Keratinocyte (primary cell): Measurements from ENCODE around the gene PAPPA. TPM values are rescaled to one million over a fixed set of nuclear protein-coding genes. Genes with fewer than 3 reads are reported as not detected.

Experiments
- DNase-seq: peaks from one replicate; pipeline ENCODE4 v3.0.0-alpha.2; 2011; ENCODE audit warnings: low read depth, missing footprints, low spot score
- FAIRE-seq: peaks from 2 replicates; lab custom pipeline; 2011; peaks lifted over from hg19 to GRCh38; lab: Jason Lieb, UNC
- H2AFZ ChIP-seq: 2 replicates; pipeline ENCODE4 v1.6.0; 2012; ENCODE audit warnings: low read length, control low read depth, inconsistent platforms; ENCODE audit not compliant: control insufficient read depth
- H3K27ac ChIP-seq: 2 replicates; pipeline ENCODE4 v1.5.1; 2011; ENCODE audit warnings: low read length; ENCODE audit not compliant: control insufficient read depth, insufficient read depth
- H3K27me3 ChIP-seq: 3 replicates; pipeline ENCODE4 v1.6.0; 2011; ENCODE audit warnings: low read length; ENCODE audit not compliant: control insufficient read depth, insufficient read depth; ENCODE audit errors: extremely low read depth
- H3K36me3 ChIP-seq, 2 experiments: 2 replicates in 1 of 2; 3 replicates in 1 of 2; pipeline ENCODE4 v1.5.1; 2011; ENCODE audit warnings: low read length in 2 of 2, mild to moderate bottlenecking in 1 of 2; ENCODE audit not compliant: control insufficient read depth in 2 of 2, insufficient read depth in 2 of 2; ENCODE audit errors: extremely low read depth in 1 of 2
- H3K4me1 ChIP-seq: 3 replicates; pipeline ENCODE4 v1.5.1; 2011; ENCODE audit warnings: low read length; ENCODE audit not compliant: control insufficient read depth, insufficient read depth; ENCODE audit errors: extremely low read depth
- H3K4me2 ChIP-seq: 3 replicates; pipeline ENCODE4 v1.6.0; 2011; ENCODE audit warnings: low read depth, low read length; ENCODE audit not compliant: control insufficient read depth, insufficient read depth; ENCODE audit errors: extremely low read depth
- H3K4me3 ChIP-seq, 3 experiments: fragments of 200-600 bp in 1 of 3; sonication (generic) in 1 of 3; 2 replicates in 2 of 3; 3 replicates in 1 of 3; pipeline ENCODE4 v1.5.1; 2011 to 2016; ENCODE audit warnings: low read length in 3 of 3, mild to moderate bottlenecking in 3 of 3, control low read depth in 2 of 3, inconsistent platforms in 1 of 3, low read depth in 1 of 3, mixed read lengths in 1 of 3, mixed run types in 1 of 3, moderate library complexity in 1 of 3; ENCODE audit not compliant: control insufficient read depth in 2 of 3, insufficient read depth in 2 of 3; ENCODE audit errors: extremely low read depth in 1 of 3
- H3K79me2 ChIP-seq: 2 replicates; pipeline ENCODE4 v1.6.0; 2012; ENCODE audit warnings: low read length; ENCODE audit not compliant: control insufficient read depth, insufficient read depth
- H3K9ac ChIP-seq: 3 replicates; pipeline ENCODE4 v1.6.0; 2011; ENCODE audit warnings: low read length; ENCODE audit not compliant: control insufficient read depth, insufficient read depth; ENCODE audit errors: extremely low read depth
- H3K9me1 ChIP-seq: 3 replicates; pipeline ENCODE4 v1.6.0; 2011; ENCODE audit warnings: low read length; ENCODE audit not compliant: control insufficient read depth, insufficient read depth; ENCODE audit errors: extremely low read depth
- H3K9me3 ChIP-seq: 2 replicates; pipeline ENCODE4 v1.5.1; 2012; ENCODE audit warnings: low read depth, low read length; ENCODE audit not compliant: control insufficient read depth
- H4K20me1 ChIP-seq: 3 replicates; pipeline ENCODE4 v1.6.0; 2011; ENCODE audit warnings: low read length; ENCODE audit not compliant: control insufficient read depth, insufficient read depth; ENCODE audit errors: extremely low read depth
- EZH2 ChIP-seq: IDR thresholded peaks from one replicate; pipeline ENCODE4 v1.6.1; 2012; ENCODE audit warnings: inconsistent platforms, mild to moderate bottlenecking, low read length, moderate library complexity
- dilution Hi-C: fragments of 300-500 bp; cut with MboI; formaldehyde crosslinking; loops from one replicate; pipeline ENCODE4 v1.7.0; 2020; ENCODE audit warnings: low sequenced_read_pairs; ENCODE audit not compliant: extremely low pct_ligation_motif_present
- polyA plus RNA-seq, 5 experiments: library from polyadenylated mRNA; depleted of rRNA in 3 of 5; stranded (reverse) in 3 of 5; stranded (forward) in 1 of 5; unstranded in 1 of 5; fragments of >200 nt; gene quantifications; 1 replicate in 1 of 5; 2 replicates in 3 of 5; 3 replicates in 1 of 5; pipeline versions ENCODE4 v1.2.1 to v1.2.3, GENCODE V29; 2011 to 2012; ENCODE audit warnings: missing spikeins in 2 of 5, low read depth in 1 of 5, low replicate concordance in 1 of 5
- TF ChIP-seq, protein P1 (sequence below), 3 experiments: IDR thresholded peaks in 1 of 3; conservative IDR thresholded peaks in 1 of 3; optimal IDR thresholded peaks in 1 of 3; 2 replicates in 2 of 3; 3 replicates in 1 of 3; pipeline versions ENCODE3 to v1.5.1; 2011; ENCODE audit warnings: low read length in 3 of 3, mild to moderate bottlenecking in 3 of 3, moderate library complexity in 2 of 3, control low read depth in 1 of 3, inconsistent platforms in 1 of 3; ENCODE audit not compliant: insufficient read depth in 2 of 3; ENCODE audit errors: extremely low read depth in 1 of 3

PAPPA gene
- polyA plus RNA-seq, 1 donor (not counting 4 experiments of a cell fraction or from before 2014, with no cell fraction given): 0.77 TPM

DNA sequence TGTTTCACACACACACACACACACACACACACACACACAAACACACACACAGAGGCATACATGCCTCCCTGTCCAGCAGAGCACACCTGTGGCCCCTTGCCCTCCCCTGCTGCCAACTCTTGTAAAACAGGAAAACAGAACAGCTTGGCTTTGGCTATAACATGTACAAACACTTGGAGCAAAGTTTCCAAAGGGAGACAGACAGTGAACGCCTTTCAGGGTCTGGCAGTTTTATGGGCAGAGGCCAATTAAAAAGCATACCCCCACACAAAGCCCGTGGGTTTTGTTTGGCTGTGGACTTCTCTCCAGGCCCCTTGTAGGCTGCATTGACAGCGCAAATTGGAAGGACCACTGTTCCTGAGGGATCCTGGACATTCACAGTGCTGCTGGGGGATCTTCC is 265.6 kb downstream of the PAPPA start:
- H3K4me3 ChIP-seq: no peak overlapping the region
- dilution Hi-C loops: no loop called here
- FAIRE-seq (no peak), DNase-seq (no peak)
- no peaks in the 10 kb centered on the region for H4K20me1 ChIP-seq
- no peak overlapping the region for H2AFZ ChIP-seq
- no peaks in the 10 kb centered on the region for H3K9me1 ChIP-seq
- H3K4me2 ChIP-seq: no peak overlapping the region
- no peak overlapping the region for H3K9ac ChIP-seq
- no peaks in the 10 kb centered on the region for H3K27me3 ChIP-seq
- H3K27ac ChIP-seq: no peak overlapping the region
- no peaks in the 10 kb centered on the region for H3K36me3 ChIP-seq
- H3K9me3 ChIP-seq: no peaks in the 10 kb centered on the region
- TF ChIP-seq, protein P1, sequence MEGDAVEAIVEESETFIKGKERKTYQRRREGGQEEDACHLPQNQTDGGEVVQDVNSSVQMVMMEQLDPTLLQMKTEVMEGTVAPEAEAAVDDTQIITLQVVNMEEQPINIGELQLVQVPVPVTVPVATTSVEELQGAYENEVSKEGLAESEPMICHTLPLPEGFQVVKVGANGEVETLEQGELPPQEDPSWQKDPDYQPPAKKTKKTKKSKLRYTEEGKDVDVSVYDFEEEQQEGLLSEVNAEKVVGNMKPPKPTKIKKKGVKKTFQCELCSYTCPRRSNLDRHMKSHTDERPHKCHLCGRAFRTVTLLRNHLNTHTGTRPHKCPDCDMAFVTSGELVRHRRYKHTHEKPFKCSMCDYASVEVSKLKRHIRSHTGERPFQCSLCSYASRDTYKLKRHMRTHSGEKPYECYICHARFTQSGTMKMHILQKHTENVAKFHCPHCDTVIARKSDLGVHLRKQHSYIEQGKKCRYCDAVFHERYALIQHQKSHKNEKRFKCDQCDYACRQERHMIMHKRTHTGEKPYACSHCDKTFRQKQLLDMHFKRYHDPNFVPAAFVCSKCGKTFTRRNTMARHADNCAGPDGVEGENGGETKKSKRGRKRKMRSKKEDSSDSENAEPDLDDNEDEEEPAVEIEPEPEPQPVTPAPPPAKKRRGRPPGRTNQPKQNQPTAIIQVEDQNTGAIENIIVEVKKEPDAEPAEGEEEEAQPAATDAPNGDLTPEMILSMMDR (optimal IDR thresholded peaks at IDR 0.05 in 1 of 3, IDR thresholded peaks at IDR 0.05 in 1 of 3, conservative IDR thresholded peaks at IDR 0.05 in 1 of 3; ENCODE audit: extremely low read depth in 1 of 3, insufficient read depth in 2 of 3, low read length in 3 of 3): no peak
- no peak for TF ChIP-seq EZH2
- H3K79me2 ChIP-seq: no peaks in the 10 kb centered on the region
- peaks cover 12% of the 10 kb centered on the region for H3K4me1 ChIP-seq

DNA sequence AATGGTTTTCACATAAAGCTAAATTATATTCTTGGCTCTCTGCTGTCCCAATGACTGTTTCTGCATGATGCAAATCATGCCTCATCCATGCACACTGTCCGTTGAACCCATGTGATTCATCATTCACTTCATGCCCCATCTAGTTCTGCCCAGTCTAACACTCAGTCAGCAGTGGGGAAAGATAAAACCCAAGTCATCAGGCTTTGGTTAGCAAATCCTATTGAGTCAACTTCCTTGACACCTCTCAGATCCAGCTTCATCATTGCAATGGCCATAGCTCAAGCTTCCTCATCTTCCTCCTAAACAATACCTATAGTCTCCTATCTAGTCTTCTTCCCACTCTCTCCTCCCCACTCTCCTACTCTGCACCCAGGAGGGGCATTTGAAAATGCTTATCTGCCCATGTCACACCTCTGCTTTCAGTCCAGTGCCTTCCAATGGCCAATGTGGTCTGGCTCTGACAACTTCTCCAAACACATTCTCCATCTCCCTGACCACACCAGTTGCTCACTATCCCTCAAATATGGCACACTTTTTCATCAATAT is 267.5 kb downstream of the PAPPA start:
- no peaks in the 10 kb centered on the region for H3K9me3 ChIP-seq
- H3K36me3 ChIP-seq: no peaks in the 10 kb centered on the region
- FAIRE-seq (peak; percentile 84), DNase-seq (peak; percentile 48)
- H3K9me1 ChIP-seq: no peaks in the 10 kb centered on the region
- H3K4me3 ChIP-seq: no peak overlapping the region
- H3K4me2 ChIP-seq: no peak overlapping the region
- peaks cover 12% of the 10 kb centered on the region for H3K4me1 ChIP-seq
- H3K79me2 ChIP-seq: no peaks in the 10 kb centered on the region
- H3K27ac ChIP-seq: peak overlapping the region; percentile 21
- TF ChIP-seq, protein P1 (optimal IDR thresholded peaks at IDR 0.05 in 1 of 3, IDR thresholded peaks at IDR 0.05 in 1 of 3, conservative IDR thresholded peaks at IDR 0.05 in 1 of 3; ENCODE audit: extremely low read depth in 1 of 3, insufficient read depth in 2 of 3, low read length in 3 of 3): no peak
- no peak for TF ChIP-seq EZH2
- dilution Hi-C loops: no loop called here
- no peak overlapping the region for H3K9ac ChIP-seq
- no peaks in the 10 kb centered on the region for H4K20me1 ChIP-seq
- H3K27me3 ChIP-seq: no peaks in the 10 kb centered on the region
- no peak overlapping the region for H2AFZ ChIP-seq
